Naive thymus-derived CD4-positive, alpha-beta T cell (primary cell): ENCODE results near the gene MEI1. TPM values are rescaled to one million over a fixed set of nuclear protein-coding genes. Genes with fewer than 3 reads are reported as not detected.

ENCODE experiments used
- ATAC-seq: fragments of 150-1000 bp; cut with Tn5 transposase; 2 replicates; pipeline ENCODE4 v1.10.0; 2021; ENCODE audit warnings: mild to moderate bottlenecking, moderate library complexity
- CTCF ChIA-PET: fragments of 350-600 bp; sonication (Branson Sonifier 250); formaldehyde crosslinking; loops from one replicate; lab custom pipeline; 2021; ENCODE audit warnings: antibody characterized with exemption; lab: Charles Lee
- POLR2A ChIA-PET: fragments of 350-600 bp; sonication (Branson Sonifier 250); formaldehyde crosslinking; loops from one replicate; lab custom pipeline; 2021; ENCODE audit warnings: antibody characterized with exemption, inconsistent platforms; lab: Charles Lee
- DNase-seq, 9 donors: peaks; one replicate each; pipeline versions ENCODE4 v3.0.0 to v3.0.0-alpha.2; 2020 to 2022; ENCODE audit warnings: mixed read lengths in 1 of 9
- H3K27ac ChIP-seq: one replicate; pipeline ENCODE4 v1.7.0; 2013; ENCODE audit warnings: mild to moderate bottlenecking, low read depth, low read length, moderate library complexity
- H3K27me3 ChIP-seq, 2 donors: one replicate each; pipeline ENCODE4 v1.7.0; 2013; ENCODE audit warnings: low read length in 2 of 2, mild to moderate bottlenecking in 2 of 2, moderate library complexity in 2 of 2; ENCODE audit not compliant: control insufficient read depth in 2 of 2, insufficient read depth in 2 of 2
- H3K36me3 ChIP-seq, 3 experiments: 1 replicate in 2 of 3; 2 replicates in 1 of 3; pipeline ENCODE4 v1.7.0; 2013; ENCODE audit warnings: low read length in 3 of 3, mild to moderate bottlenecking in 3 of 3, moderate library complexity in 1 of 3; ENCODE audit not compliant: insufficient read depth in 3 of 3, control insufficient read depth in 2 of 3
- H3K4me1 ChIP-seq, 2 donors: one replicate each; pipeline ENCODE4 v1.7.0; 2013; ENCODE audit warnings: low read length in 2 of 2, mild to moderate bottlenecking in 2 of 2, moderate library complexity in 1 of 2; ENCODE audit not compliant: control insufficient read depth in 2 of 2, insufficient read depth in 2 of 2
- H3K4me3 ChIP-seq: 2 replicates; pipeline ENCODE4 v1.7.0; 2013; ENCODE audit warnings: mild to moderate bottlenecking, low read length
- H3K9me3 ChIP-seq, 3 experiments: 1 replicate in 2 of 3; 2 replicates in 1 of 3; pipeline ENCODE4 v1.7.0; 2013; ENCODE audit warnings: low read length in 3 of 3; ENCODE audit not compliant: control insufficient read depth in 2 of 3
- H3K27ac Mint-ChIP-seq, 9 donors: one replicate each; pipeline ENCODE4 v1.8.0; 2020 to 2022; ENCODE audit warnings: mixed read lengths in 9 of 9, mild to moderate bottlenecking in 8 of 9, moderate library complexity in 5 of 9, inconsistent platforms in 2 of 9
- H3K27me3 Mint-ChIP-seq, 5 donors: one replicate each; pipeline ENCODE4 v1.8.0; 2021 to 2022; ENCODE audit warnings: mixed read lengths in 5 of 5, mild to moderate bottlenecking in 1 of 5
- H3K36me3 Mint-ChIP-seq, 5 donors: one replicate each; pipeline ENCODE4 v1.8.0; 2020 to 2022; ENCODE audit warnings: mixed read lengths in 5 of 5, mild to moderate bottlenecking in 3 of 5, inconsistent platforms in 1 of 5
- H3K4me1 Mint-ChIP-seq, 7 donors: one replicate each; pipeline ENCODE4 v1.8.0; 2020 to 2022; ENCODE audit warnings: mixed read lengths in 7 of 7, mild to moderate bottlenecking in 3 of 7, inconsistent platforms in 1 of 7
- H3K4me3 Mint-ChIP-seq, 10 donors: one replicate each; pipeline ENCODE4 v1.8.0; 2020 to 2022; ENCODE audit warnings: mild to moderate bottlenecking in 10 of 10, mixed read lengths in 10 of 10, moderate library complexity in 6 of 10, inconsistent platforms in 2 of 10
- H3K9me3 Mint-ChIP-seq, 11 donors: one replicate each; pipeline ENCODE4 v1.8.0; 2020 to 2022; ENCODE audit warnings: mixed read lengths in 11 of 11, mild to moderate bottlenecking in 4 of 11, inconsistent platforms in 1 of 11, moderate library complexity in 1 of 11
- intact Hi-C, 2 donors: fragments of 100-400 bp; cut with micrococcal nuclease; formaldehyde crosslinking; loops; one replicate each; pipeline ENCODE4 v1.15.1; 2023
- polyA plus RNA-seq, 2 donors: library from polyadenylated mRNA; unstranded; fragments of 300-500 nt; fragmentation: Illumina TruSeq; gene quantifications; one replicate each; pipeline ENCODE4 v1.2.3, GENCODE V29; 2021
- total RNA-seq, 6 experiments: library from RNA in 5 of 6; stranded (reverse) in 5 of 6; gene quantifications; 1 replicate in 5 of 6; 2 replicates in 1 of 6; pipeline ENCODE4 v1.2.3 and lab custom pipeline; 2021 to 2026

Gene MEI1
- total and polyA plus RNA-seq, 7 experiments from 2014 or later: 40.4 to 112 (median 64.7) TPM

DNA sequence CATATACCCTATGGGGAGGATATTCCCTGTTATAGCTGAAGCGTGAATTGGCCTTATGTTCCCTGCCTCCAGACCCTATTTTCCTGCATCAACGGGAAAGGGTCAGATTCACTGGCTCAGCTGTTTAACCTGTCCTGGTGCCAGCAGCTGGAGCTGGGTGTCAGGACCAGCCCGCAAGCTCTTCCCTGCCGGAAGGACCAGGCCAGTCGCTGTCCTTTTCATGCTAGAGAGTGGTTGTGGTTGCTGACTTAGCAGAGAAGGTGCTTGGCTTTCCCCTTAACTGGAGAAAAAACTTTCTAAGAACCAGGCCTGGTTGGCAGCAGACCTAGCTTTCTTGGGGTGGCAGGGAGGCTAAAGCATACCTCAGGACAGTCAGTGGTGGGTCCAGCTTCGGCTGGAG, 128.4 kb downstream of the MEI1 start:
- H3K36me3 ChIP-seq: peaks cover 0 to 28% (median 0%) of the 10 kb centered on the region in 3 experiments
- peaks cover 0 to 4% of the 10 kb centered on the region in 2 donors for H3K4me1 ChIP-seq
- peaks cover 0 to 35% (median 4%) of the 10 kb centered on the region in 5 donors for H3K36me3 Mint-ChIP-seq
- ATAC-seq: no peak
- peaks cover 0 to 2% (median 0%) of the 10 kb centered on the region in 11 donors for H3K9me3 Mint-ChIP-seq
- intact Hi-C loops: no loop called here
- H3K4me3 ChIP-seq: no peak overlapping the region
- ChIA-PET CTCF (interaction anchor here (1.0 kb wide), 2 partner anchors 30 to 113 kb away, joined by 3 read pairs; no protein-coding TSS in a partner anchor), POLR2A (interaction anchor here (0.6 to 3.3 kb wide), 3 partner anchors 28 to 881 kb away, joined by 3 to 17 read pairs (median 9); partner anchors contain the start of gene CCDC134)
- H3K4me1 Mint-ChIP-seq: peaks cover 5 to 41% (median 11%) of the 10 kb centered on the region in 7 donors
- no peak overlapping the region for H3K27ac ChIP-seq
- H3K9me3 ChIP-seq: no peaks in the 10 kb centered on the region
- peak overlapping the region in 6 of 9 donors; percentile 19 to 99 (median 76) for H3K27ac Mint-ChIP-seq
- no peaks in the 10 kb centered on the region for H3K27me3 ChIP-seq
- H3K4me3 Mint-ChIP-seq: no peak overlapping the region
- no peak for DNase-seq
- peaks cover 0 to 2% (median 0%) of the 10 kb centered on the region in 5 donors for H3K27me3 Mint-ChIP-seq

DNA sequence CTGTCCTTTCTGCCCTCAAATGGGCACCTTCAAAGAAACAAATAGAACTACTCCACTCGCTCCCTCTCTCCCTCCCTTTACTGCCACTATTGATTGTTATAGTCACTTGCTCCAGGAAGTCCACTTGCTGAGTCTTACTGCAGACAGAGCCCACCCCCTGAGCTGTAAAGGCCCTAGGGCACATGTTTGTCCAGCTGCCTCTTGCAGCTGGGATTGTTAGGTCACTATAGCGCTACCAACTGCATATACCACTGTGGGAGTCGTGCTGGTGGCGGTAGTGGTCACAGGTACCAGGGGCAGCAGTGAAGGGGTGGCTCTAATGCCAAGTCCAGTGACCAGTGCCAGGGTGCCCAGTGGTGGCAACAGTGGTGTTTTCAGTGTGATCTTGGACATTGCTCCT, 129.2 kb downstream of the MEI1 start:
- Mint-ChIP-seq H3K27ac (peak overlapping the region in 8 of 9 donors; percentile 16 to 99 (median 72)), H3K4me3 (no peak overlapping the region), H3K27me3 (peaks cover 0 to 2% (median 0%) of the 10 kb centered on the region in 5 donors), H3K4me1 (peaks cover 3 to 38% (median 6%) of the 10 kb centered on the region in 7 donors), H3K36me3 (peaks cover 0 to 34% (median 4%) of the 10 kb centered on the region in 5 donors), H3K9me3 (peaks cover 0 to 2% (median 0%) of the 10 kb centered on the region in 11 donors)
- H3K4me1 ChIP-seq: peaks cover 0 to 4% of the 10 kb centered on the region in 2 donors
- CTCF ChIA-PET: interaction anchor here (2.2 kb wide), 1 partner anchor 112 kb away, joined by 12 read pairs; no protein-coding TSS in a partner anchor
- ATAC-seq (no peak), DNase-seq (no peak)
- POLR2A ChIA-PET: interaction anchor here (1.2 to 8.0 kb wide), 4 partner anchors 29 to 112 kb away, joined by 5 to 61 read pairs (median 13); partner anchors contain the start of gene CCDC134
- intact Hi-C loops: no loop called here
- no peaks in the 10 kb centered on the region for H3K9me3 ChIP-seq
- peaks cover 0 to 26% (median 0%) of the 10 kb centered on the region in 3 experiments for H3K36me3 ChIP-seq
- no peaks in the 10 kb centered on the region for H3K27me3 ChIP-seq
- no peak overlapping the region for H3K4me3 ChIP-seq
- H3K27ac ChIP-seq: peak overlapping the region; percentile 16

DNA sequence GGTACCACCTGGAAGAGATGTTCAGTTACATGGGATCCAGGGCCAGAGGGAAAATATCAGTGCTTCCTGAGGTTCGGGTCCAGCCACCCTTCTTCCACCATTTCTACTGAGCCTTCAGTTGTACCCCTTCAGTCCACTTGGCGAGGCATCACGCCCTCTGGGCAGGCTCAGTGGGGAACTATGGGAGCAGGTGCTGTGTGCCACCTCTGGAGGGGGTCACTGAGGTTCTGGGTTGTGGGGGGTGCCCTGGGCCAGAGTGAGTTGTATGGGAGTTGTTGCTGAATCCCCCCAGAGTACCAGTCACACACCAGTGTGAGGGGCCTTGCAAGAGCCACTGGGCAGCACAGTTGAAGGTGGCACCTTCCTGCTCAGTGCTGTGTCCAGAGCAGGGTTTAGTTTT, 130.9 kb downstream of the MEI1 start:
- peaks cover 0 to 2% (median 0%) of the 10 kb centered on the region in 5 donors for H3K27me3 Mint-ChIP-seq
- intact Hi-C loops: loop anchor here in 1 of 2 donors (10.0 kb wide), 1 partner anchor 245 kb away; the partner anchor contains the start of genes NAGA, PHETA2 and SMDT1
- CTCF ChIA-PET: interaction anchor here (2.2 kb wide), 1 partner anchor 110 kb away, joined by 12 read pairs; no protein-coding TSS in a partner anchor
- Histone ChIP-seq H3K27ac (no peak overlapping the region), H3K9me3 (no peaks in the 10 kb centered on the region), H3K4me3 (no peak overlapping the region), H3K27me3 (no peaks in the 10 kb centered on the region), H3K36me3 (peaks cover 0 to 19% (median 0%) of the 10 kb centered on the region in 3 experiments), H3K4me1 (peaks cover 0 to 10% of the 10 kb centered on the region in 2 donors)
- peaks cover 0 to 2% (median 0%) of the 10 kb centered on the region in 11 donors for H3K9me3 Mint-ChIP-seq
- peaks cover 11 to 47% (median 19%) of the 10 kb centered on the region in 7 donors for H3K4me1 Mint-ChIP-seq
- POLR2A ChIA-PET: interaction anchor here (0.7 to 8.0 kb wide), 3 partner anchors 48 to 138 kb away, joined by 3 to 61 read pairs (median 52); no protein-coding TSS in a partner anchor
- ATAC-seq (no peak), DNase-seq (peak in 1 of 9 donors; percentile 12)
- H3K36me3 Mint-ChIP-seq: peaks cover 0 to 36% (median 0%) of the 10 kb centered on the region in 5 donors
- H3K27ac Mint-ChIP-seq: peak overlapping the region; percentile 5 to 99 (median 71)
- peak overlapping the region in 1 of 10 donors; percentile 12 for H3K4me3 Mint-ChIP-seq

DNA sequence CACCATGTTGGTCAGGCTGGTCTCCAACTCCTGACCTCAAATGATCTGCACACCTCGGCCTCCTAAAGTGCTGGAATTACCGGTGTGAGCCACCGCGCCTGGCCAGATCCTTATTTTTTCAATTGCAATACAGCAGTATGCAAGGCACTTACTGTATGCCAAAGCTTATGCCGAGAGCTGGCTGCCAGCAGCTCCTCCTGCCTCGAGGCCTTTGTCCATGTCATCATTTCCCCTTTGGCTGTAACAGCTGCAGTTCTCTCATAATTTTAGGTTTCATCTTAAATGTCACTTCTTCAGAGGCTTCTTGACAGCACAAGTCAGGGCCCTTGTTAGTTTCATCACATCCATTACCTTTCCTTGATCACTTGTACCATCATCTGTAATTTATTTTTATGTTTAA, 132.1 kb downstream of the MEI1 start:
- ATAC-seq: no peak
- H3K9me3 ChIP-seq: no peaks in the 10 kb centered on the region
- no peaks in the 10 kb centered on the region for H3K27me3 ChIP-seq
- peaks cover 0 to 2% (median 0%) of the 10 kb centered on the region in 5 donors for H3K27me3 Mint-ChIP-seq
- peaks cover 0 to 10% of the 10 kb centered on the region in 2 donors for H3K4me1 ChIP-seq
- H3K36me3 ChIP-seq: peaks cover 0 to 7% (median 0%) of the 10 kb centered on the region in 3 experiments
- peaks cover 0 to 2% (median 0%) of the 10 kb centered on the region in 11 donors for H3K9me3 Mint-ChIP-seq
- H3K27ac Mint-ChIP-seq: peak overlapping the region; percentile 72 to 100 (median 99)
- H3K4me3 ChIP-seq: no peak overlapping the region
- ChIA-PET CTCF (interaction anchor here (1.0 kb wide), 1 partner anchor 134 kb away, joined by 4 read pairs; no protein-coding TSS in a partner anchor), POLR2A (interaction anchor here (0.6 to 8.0 kb wide), 15 partner anchors 10 to 731 kb away, joined by 3 to 61 read pairs (median 6); partner anchors contain the start of genes CCDC134 and TNFRSF13C)
- H3K27ac ChIP-seq: peak overlapping the region; percentile 97
- peaks cover 9 to 54% (median 26%) of the 10 kb centered on the region in 7 donors for H3K4me1 Mint-ChIP-seq
- H3K4me3 Mint-ChIP-seq: peak overlapping the region in 6 of 10 donors; percentile 29 to 96 (median 92)
- no peak for DNase-seq
- H3K36me3 Mint-ChIP-seq: peaks cover 0 to 40% (median 0%) of the 10 kb centered on the region in 5 donors
- intact Hi-C loops: loop anchor here in 1 of 2 donors (10.0 kb wide), 1 partner anchor 243 kb away; the partner anchor contains the start of genes NAGA, PHETA2 and SMDT1

DNA sequence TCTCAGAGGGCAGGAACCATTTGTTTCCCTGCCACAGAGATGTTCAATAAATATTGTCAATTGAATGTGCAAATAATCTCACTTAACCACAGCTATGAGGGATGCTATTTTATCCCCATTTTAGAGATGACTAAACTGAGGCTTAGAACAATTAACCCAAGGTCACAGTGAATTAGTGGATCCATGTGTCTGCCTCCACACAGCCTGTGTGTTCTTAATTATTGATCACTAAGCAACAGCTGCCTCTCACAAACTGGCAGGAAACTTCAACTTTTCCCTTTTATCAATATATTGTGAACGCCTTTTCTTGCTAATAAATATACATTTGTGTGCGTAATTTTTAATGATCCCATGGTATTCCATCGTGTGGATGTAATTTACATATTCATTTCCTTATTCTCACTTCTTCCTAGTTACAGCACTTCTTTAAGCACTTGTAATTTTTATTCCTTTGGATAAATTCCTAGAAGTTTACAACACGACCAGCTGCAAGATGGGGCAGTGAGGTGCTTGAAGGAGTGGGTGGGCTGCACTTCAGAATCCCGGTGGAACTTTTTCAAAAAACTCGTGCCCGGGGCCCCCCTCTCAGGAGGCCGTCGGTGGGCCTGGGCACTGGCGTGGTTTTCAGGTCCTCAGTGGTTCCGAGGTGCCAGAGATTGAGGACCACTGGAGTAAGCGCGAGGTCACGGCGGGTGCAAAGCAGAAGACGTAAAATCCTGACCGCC, 132.7 kb downstream of the MEI1 start:
- Histone ChIP-seq H3K4me3 (peak overlapping the region; percentile 99), H3K27me3 (no peaks in the 10 kb centered on the region), H3K9me3 (no peaks in the 10 kb centered on the region), H3K4me1 (peaks cover 0 to 10% of the 10 kb centered on the region in 2 donors), H3K27ac (peak overlapping the region; percentile 97), H3K36me3 (peaks cover 0 to 3% (median 0%) of the 10 kb centered on the region in 3 experiments)
- CTCF ChIA-PET: interaction anchor here (0.8 to 1.4 kb wide), 5 partner anchors 9 to 135 kb away, joined by 3 to 5 read pairs (median 4); no protein-coding TSS in a partner anchor
- ATAC-seq: no peak
- Mint-ChIP-seq H3K27me3 (peaks cover 0 to 2% (median 0%) of the 10 kb centered on the region in 5 donors), H3K4me3 (peak overlapping the region; percentile 90 to 98 (median 95)), H3K27ac (peak overlapping the region; percentile 94 to 100 (median 99)), H3K36me3 (peaks cover 0 to 43% (median 4%) of the 10 kb centered on the region in 5 donors), H3K9me3 (peaks cover 0 to 2% (median 0%) of the 10 kb centered on the region in 11 donors), H3K4me1 (peaks cover 15 to 57% (median 30%) of the 10 kb centered on the region in 7 donors)
- DNase-seq: peak in 3 of 9 donors; percentile 7 to 12 (median 7)
- POLR2A ChIA-PET: interaction anchor here (0.5 to 8.0 kb wide), 21 partner anchors 10 to 730 kb away, joined by 3 to 61 read pairs (median 6); partner anchors contain the start of genes CCDC134, CENPM and TNFRSF13C
- intact Hi-C loops: loop anchor here (1.0 to 10.0 kb wide), 9 partner anchors 32 to 243 kb away; partner anchors contain the start of genes CCDC134 (in 2 of the 2), NAGA (in 2 of the 2), DESI1 (in 1 of the 2) and PHETA2 (in 1 of the 2)
